ENCODE data around the gene KRTAP10-11. TPM values are rescaled to one million over a fixed set of nuclear protein-coding genes. Genes with fewer than 3 reads are reported as not detected.

KRTAP10-11 gene
- total and polyA plus RNA-seq, 8 donors, result not detected

DNA sequence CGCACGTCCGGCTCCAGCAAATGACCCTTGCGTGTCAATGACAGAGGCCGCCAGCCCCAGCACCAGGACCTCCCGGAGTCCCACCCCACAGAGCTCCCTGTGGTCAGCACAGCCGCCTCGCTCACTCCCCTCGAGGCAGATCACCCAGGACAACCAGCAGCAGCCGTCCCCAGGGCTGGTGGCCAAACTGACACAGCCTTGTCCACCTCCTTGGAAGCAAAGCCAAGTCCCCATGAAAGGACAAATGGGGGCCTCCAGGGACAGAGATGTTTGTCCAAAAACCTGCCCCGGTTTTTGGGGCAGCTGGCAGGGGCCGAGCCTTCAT, 6.9 kb upstream of the KRTAP10-11 start:
- H3K4me3 ChIP-seq, result no peak overlapping the region
- TF ChIP-seq, protein P1, sequence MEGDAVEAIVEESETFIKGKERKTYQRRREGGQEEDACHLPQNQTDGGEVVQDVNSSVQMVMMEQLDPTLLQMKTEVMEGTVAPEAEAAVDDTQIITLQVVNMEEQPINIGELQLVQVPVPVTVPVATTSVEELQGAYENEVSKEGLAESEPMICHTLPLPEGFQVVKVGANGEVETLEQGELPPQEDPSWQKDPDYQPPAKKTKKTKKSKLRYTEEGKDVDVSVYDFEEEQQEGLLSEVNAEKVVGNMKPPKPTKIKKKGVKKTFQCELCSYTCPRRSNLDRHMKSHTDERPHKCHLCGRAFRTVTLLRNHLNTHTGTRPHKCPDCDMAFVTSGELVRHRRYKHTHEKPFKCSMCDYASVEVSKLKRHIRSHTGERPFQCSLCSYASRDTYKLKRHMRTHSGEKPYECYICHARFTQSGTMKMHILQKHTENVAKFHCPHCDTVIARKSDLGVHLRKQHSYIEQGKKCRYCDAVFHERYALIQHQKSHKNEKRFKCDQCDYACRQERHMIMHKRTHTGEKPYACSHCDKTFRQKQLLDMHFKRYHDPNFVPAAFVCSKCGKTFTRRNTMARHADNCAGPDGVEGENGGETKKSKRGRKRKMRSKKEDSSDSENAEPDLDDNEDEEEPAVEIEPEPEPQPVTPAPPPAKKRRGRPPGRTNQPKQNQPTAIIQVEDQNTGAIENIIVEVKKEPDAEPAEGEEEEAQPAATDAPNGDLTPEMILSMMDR (IDR thresholded peaks at IDR 0.05), result no peak
- TF ChIP-seq POLR2A (IDR thresholded peaks at IDR 0.05) (no peak), POLR2AphosphoS5 (IDR thresholded peaks at IDR 0.05) (no peak), EP300 (IDR thresholded peaks at IDR 0.05) (no peak)
- H3K27ac ChIP-seq, result no peak overlapping the region
- no peaks in the 10 kb centered on the region for H3K4me1 ChIP-seq
- peak in 1 of 2 donors; percentile 22 for DNase-seq
- H3K36me3 ChIP-seq, result no peaks in the 10 kb centered on the region
- H3K9me3 ChIP-seq, result peaks cover 0 to 28% (median 21%) of the 10 kb centered on the region in 4 donors
- intact Hi-C loops (cut with DNase I; ENCODE audit: low total_unique reads), result no loop called here
- H3K27me3 ChIP-seq, result peaks cover 0 to 53% (median 23%) of the 10 kb centered on the region in 3 donors
- WGBS, 5 donors, result 80 to 90% (median 83%) methylated on average over 10 to 12 of the region's 12 CpGs

DNA sequence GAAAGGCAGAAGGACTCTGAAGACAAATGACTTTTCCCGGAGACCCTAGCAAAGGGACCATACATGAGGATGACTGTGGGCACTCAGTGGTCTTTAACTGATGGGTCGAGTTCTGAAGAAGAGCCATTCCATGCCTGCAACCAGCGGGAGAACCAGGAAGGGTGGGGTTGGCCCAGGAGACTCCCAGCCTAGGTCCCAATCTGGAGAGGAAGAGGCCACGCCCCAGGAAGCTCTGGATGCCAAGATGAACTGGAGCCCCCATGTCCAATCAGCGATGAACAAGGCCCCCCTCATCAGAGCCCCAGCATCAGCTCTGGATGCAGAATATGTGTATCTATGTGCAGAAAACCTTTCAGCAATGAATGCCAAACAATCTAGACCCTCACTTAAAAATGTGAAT, 5.5 kb upstream of the KRTAP10-11 start:
- peaks cover 0 to 41% (median 32%) of the 10 kb centered on the region in 4 donors for H3K9me3 ChIP-seq
- peaks cover 0 to 53% (median 23%) of the 10 kb centered on the region in 3 donors for H3K27me3 ChIP-seq
- no peak for TF ChIP-seq POLR2A (IDR thresholded peaks at IDR 0.05)
- no peak for TF ChIP-seq EP300 (IDR thresholded peaks at IDR 0.05)
- TF ChIP-seq, protein P1 (IDR thresholded peaks at IDR 0.05), result no peak
- no peak for TF ChIP-seq POLR2AphosphoS5 (IDR thresholded peaks at IDR 0.05)
- H3K4me3 ChIP-seq, result no peak overlapping the region
- H3K36me3 ChIP-seq, result no peaks in the 10 kb centered on the region
- no peaks in the 10 kb centered on the region for H3K4me1 ChIP-seq
- no peak overlapping the region for H3K27ac ChIP-seq
- no peak for DNase-seq
- WGBS, 5 donors, result 74 to 88% (median 85%) methylated on average over 5 of the region's 5 CpGs
- intact Hi-C loops (cut with DNase I; ENCODE audit: low total_unique reads), result no loop called here

DNA sequence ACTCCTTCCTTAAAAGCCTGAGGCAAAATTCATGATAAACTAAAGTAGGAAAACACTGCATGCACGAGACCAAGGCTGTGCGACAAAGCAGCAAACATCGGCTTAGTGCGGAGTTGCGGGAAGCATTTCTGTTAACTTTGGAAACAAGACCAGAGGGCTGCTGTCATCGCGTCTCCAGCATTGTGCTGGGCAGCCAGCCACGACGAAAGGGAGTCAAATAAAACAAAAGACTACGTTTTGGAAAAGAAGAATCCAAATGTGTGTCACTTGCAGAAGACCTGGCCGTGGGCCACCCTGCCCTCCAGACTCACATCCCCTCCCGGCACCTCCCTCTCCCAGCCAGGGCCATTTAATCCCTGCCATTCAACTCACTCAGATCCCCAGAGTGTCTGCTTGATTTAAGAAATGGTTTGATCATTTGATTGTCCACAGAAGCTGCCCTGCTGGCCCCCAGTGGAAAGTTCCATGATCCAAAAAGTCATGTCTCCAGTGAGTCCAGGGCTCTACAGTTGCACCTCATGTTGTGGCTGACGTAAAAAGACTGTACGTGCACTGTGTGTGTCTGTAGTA, 2.4 kb upstream of the KRTAP10-11 start:
- peaks cover 0 to 50% (median 29%) of the 10 kb centered on the region in 3 donors for H3K27me3 ChIP-seq
- H3K9me3 ChIP-seq, result peaks cover 0 to 41% (median 32%) of the 10 kb centered on the region in 4 donors
- 40 to 75% (median 74%) methylated on average over 14 of the region's 14 CpGs for WGBS, 5 donors
- TF ChIP-seq POLR2AphosphoS5 (IDR thresholded peaks at IDR 0.05) (no peak), POLR2A (IDR thresholded peaks at IDR 0.05) (no peak), EP300 (IDR thresholded peaks at IDR 0.05) (no peak)
- TF ChIP-seq, protein P1 (IDR thresholded peaks at IDR 0.05), result no peak
- no peak overlapping the region for H3K27ac ChIP-seq
- H3K36me3 ChIP-seq, result no peaks in the 10 kb centered on the region
- intact Hi-C loops (cut with DNase I; ENCODE audit: low total_unique reads), result no loop called here
- no peak overlapping the region for H3K4me3 ChIP-seq
- no peaks in the 10 kb centered on the region for H3K4me1 ChIP-seq
- peak in 1 of 2 donors; percentile 23 for DNase-seq

DNA sequence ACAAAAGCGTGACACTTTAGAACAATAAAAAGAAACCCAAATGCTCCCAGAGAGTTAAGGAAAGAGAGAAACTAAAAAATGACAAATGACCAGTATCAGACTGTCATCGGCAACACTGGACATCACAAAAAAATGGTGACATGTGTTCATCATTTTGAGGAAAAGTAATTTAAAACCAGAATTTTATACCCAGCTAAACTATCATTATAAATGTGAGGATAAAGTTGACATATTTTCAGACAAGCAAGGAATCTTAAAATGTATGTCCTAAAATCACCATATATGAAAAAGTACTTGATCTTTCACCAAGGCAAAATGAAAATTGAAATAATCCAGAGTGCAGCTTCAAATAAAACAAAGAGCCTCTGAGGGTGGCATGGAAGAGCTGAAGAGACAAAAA, 1.3 kb upstream of the KRTAP10-11 start:
- H3K4me3 ChIP-seq, result no peak overlapping the region
- H3K27me3 ChIP-seq, result peaks cover 0 to 49% (median 21%) of the 10 kb centered on the region in 3 donors
- TF ChIP-seq POLR2AphosphoS5 (IDR thresholded peaks at IDR 0.05), result no peak
- no peak for TF ChIP-seq EP300 (IDR thresholded peaks at IDR 0.05)
- TF ChIP-seq, protein P1 (IDR thresholded peaks at IDR 0.05), result no peak
- no peak for TF ChIP-seq POLR2A (IDR thresholded peaks at IDR 0.05)
- no peak for DNase-seq
- no peak overlapping the region for H3K27ac ChIP-seq
- WGBS, 5 donors, result 40 to 51% (median 47%) methylated on average over 2 of the region's 2 CpGs
- no peaks in the 10 kb centered on the region for H3K4me1 ChIP-seq
- intact Hi-C loops (cut with DNase I; ENCODE audit: low total_unique reads), result no loop called here
- no peaks in the 10 kb centered on the region for H3K36me3 ChIP-seq
- peaks cover 0 to 41% (median 32%) of the 10 kb centered on the region in 4 donors for H3K9me3 ChIP-seq
